Activated CD4-positive, CD25-positive, alpha-beta regulatory T cell treated with anti-CD3 and anti-CD28 coated beads, Interleukin-2, amount 50 U/mL, for 72 hours (primary cell): ENCODE data around the gene PSMA6.
"Not testable (repeated sequence)": the region's sequence is repeated elsewhere in the genome, so short reads cannot be mapped to it uniquely, and the experiment has no call there.

ENCODE experiments used
- DNase-seq: peaks from one replicate; pipeline ENCODE4 v3.0.0; 2021

Gene PSMA6

DNA sequence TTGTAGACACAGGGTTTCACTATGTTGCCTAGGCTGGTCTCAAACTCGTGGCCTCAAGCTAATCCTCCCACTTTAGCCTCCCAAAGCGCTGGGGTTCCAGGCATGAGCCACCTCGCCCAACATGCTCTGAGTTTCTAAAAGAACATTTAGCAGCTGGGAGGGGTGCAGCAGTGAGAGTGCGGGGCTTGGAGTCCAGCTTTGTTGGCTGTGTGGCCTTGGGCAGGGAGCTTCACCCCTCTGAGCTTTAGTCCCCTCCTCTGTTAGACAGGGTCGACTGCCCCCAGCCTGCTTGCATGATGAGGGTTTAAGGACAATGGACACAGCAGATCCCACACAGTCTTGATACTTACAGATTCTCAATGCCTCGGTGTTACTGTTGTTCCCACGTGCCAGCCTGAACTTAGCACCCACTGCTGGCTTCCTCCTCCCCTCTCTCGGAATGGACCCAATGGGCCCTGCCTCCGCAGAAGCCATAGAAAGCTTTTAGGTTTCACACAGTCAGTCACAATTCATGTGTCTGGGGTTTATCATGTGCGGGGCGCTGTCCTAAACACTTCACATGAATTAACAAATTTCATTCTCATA is 54.6 kb downstream of the PSMA6 start:
- no peak for DNase-seq

DNA sequence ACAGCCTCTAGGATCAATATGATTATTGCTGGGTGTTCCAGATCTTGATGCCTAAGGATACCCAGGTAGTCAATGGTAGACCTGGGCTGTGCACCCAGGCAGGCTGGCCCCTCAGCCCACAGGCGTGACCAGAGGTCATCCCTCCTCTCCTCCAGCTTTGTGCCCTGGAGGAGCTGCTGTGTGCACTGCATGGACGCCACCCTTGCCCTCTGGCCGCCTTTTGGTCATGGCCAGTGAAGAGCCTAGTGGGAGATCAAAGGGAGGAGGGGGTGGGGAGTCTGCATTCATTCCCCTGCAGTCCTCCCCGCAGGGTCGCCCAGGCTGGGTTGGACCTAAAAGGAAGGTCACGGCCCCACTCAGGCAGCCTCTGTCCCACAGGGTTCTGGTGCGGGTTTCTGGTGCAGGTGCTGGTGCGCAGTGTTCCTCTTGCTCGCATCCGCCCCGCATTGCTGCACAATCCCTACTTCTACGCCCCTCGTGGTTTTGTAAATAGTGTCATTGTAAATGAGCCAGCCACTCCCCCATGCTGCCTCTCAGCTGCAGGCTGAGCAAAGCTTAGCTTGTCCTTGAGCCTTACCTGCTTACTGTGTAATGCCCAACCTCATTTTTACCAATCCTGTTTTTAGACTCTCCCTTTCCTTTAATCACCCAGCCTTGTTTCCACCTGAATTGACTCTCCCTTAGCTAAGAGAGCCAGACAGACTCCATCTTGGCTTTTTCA is 55.3 kb downstream of the PSMA6 start:
- no peak for DNase-seq

DNA sequence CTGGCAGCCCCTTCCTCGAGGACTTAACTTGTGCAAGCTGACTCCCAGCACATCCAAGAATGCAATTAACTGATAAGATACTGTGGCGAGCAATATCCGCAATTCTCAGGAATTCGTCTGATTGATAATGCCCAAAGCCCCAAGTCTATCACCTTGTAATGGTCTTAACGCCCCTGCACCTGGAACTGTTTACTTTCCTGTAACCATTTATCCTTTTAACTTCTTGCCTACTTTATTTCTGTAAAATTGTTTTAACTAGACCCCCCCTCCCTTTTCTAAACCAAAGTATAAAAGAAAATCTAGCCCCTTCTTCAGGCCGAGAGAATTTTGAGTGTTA is 55.8 kb downstream of the PSMA6 start:
- DNase-seq: not testable (repeated sequence)

DNA sequence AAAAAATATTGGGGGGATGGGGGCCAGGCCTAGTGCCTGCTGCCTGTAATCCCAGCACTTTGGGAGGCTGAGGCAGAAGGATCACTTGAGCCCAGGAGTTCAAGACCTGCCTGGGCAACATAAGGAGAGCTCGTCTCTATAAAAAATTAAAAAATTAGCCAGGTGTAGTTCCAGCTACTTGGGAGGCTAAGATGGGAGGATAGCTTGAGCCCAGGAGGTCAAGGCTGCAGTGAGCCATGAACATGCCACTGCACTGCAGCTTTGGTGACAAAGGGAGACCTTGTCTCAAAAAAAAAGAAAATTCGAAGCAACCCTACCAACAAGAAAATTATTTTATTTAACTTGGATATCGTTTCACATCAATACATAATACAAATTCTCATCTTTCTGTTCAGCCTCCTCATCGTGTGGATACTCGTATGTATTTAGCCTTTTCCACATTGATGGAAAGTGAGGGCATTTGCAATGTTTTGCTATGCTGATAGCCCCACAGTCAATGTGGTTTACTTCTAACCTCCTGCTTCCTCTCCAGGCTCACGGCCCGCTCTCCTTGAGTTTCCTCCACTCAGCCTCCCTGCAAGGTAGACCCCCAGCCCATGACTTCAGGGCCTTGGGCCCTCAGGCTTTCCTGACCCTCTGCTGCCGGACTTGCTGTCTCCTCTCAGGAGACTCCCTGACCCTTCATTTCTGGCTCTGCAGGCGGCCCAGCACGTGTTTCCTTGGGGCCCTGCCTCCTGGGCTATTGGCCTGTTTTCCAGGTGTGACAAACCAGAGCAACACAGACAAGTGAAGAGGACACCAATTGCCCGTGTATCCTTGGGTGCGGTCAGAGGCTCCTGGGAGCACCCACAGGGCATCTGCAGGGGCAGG is 57.5 kb downstream of the PSMA6 start:
- DNase-seq: no peak

DNA sequence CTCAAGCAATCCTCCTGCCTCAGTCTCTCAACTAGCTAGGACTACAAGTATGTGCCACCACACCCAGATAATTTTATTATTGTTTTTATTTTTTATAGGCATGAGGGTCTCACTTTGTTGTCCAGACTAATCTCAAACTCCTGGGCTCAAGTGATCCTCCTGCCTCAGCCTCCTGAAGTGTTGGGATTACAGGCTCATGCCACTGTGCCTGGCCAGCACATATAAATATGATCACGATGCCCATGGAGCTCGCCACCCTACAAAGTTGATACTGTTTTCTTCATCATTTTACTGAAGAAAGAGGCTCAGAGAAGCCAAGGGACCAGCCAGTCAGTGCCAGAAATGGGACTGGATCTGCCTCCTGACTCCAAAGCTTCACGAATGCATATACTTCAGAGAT is 59.3 kb downstream of the PSMA6 start:
- DNase-seq: no peak

DNA sequence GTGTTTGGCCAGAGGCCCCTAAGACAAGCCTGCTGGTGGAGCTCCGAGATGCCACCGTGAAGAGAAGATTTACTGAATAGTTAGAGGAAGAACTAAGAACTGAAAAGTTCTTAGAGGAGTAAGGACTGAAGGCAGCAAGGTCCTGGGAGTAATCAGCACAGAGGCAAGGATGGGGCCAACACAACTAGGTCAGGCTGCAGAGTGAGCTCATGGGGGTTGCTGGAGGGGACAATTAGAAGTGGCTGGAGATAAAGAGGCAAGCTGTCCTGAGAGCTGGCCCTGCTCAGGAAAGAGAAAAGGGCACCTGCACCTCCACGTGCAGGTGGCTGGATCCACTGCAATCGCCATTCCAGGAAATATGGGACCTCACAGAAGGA is 59.7 kb downstream of the PSMA6 start:
- no peak for DNase-seq

DNA sequence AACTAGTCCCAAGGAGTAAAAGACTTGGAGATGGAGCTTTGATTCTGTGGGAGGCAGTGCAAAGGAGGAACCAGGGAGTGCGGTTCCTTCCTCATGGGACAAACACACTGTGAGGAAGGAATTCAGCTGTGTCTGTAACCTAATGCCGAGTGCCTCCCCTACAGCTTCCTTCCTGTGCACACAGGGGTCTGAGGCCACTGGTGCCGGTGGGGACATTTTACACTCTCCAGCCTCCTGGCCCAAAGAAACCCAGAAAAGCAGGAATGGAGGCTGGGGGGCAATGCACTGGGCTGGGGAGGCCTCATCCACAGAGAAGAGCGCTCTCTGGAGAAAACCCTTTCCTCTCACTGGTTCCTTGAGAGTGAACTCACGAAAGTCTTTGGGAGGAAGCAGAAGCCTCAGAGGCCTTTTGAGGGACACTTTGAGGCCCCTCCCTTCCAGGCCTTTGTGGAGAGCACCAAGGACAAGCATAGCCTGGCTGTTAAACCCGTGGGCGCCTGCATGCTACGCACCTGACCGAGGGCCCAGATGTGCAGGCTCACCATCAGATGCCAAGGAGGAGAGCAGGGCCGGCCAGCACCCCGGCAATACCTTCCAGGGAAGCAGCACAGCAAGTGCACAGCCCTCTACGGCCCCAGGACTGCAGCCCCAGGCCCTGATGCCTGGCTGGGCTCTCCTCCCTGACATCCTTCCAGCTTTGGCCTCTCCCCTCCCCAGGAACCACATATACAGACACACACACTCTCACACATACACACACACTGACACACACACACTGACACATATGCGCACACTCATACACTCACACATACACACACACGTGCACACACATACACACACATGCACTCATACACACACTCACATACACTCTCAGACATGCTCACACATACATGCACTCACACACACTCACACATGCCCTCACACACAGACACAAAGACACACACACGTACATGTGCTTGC is 60.4 kb downstream of the PSMA6 start:
- no peak for DNase-seq

DNA sequence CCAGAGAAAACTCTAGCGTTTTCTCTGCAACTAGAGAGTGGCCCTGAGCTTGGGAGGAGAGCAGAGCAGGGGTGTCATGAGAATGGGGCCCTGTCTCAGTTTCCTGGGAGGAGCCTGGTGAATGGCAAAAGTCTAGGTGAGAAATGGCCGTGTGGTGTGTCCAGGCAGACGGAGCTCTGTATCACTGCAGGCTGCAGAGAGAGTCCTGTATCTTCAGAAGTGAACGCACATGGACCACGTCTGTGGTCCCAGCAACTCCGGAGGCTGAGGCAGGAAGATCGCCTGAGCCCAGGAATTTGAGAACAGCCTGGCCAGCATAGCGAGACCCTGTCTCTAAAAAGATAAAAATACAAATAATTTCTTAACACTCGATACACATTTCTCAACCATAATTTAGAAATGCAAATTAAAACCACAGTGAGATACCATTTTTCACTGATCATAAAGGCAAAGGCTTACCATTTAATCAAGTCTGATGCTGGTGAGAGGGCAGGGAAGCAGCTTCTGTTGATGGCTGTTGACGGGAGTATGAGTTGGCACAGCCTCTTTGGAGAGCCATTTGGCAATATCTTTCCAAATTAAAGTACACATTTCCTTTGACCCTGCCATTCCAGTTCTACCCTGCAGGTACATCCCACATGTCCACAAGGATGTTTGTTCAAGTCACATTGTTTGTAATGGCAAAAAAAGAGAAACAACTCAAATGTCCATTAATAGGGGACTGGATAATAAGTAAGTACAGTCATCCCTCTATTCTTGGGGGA is 61.4 kb downstream of the PSMA6 start:
- no peak for DNase-seq

DNA sequence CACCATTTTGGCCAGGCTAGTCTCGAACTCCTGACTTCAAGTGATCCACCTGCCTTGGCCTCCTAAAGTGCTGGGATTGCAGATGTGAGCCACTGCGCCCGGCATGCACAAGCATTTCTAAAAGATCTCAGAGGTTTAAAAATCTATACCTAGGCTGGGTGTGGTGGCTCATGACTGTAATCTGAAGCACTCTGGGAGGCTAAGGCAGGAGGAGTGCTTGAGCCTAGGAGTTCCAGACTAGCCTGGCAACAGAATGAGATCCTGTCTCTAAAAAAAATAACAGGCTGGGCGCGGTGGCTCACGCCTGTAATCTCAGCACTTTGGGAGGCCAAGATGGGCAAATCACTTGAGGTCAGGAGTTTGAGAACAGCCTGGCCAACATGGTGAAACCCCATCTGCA is 63.1 kb downstream of the PSMA6 start:
- not testable (repeated sequence) for DNase-seq

DNA sequence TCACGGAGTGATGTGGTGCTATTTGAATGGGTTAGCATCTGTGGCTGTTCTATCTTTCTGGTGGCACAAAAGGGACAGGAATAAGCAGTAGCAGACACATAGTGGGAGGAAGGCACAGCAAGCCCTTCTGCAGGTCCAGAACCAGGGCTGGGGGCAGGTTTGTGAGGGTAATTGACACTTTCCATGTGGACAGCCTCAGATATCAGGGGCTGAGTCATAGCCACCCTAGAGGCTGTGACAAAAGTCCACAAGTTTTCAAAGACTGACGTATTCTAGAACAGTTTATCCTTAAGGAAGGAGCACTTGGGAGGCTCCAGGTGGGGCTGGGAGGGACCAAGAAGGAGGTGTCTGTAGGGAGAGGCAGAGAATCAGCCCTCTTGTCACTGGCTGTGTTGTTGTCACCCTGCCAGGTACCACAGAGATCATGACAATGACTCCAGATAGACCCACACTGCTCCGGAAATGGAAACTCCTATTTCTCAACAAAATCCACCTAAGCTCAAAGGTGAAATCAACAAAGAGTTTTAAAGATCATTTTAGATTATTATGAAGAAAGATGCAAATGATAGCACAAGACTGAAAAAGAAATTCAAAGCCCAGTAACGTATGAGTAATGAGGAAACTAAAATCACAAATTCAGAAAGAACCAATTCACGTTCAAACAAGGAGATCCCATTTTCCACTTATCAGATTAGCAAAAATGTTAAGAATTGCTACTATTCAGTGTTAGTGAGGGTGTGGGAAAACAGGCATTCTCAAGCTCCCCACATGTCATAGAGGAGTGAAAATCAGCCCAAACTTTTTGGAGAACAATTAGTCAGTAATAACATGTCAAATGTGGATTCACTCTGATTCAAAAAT is 64.0 kb downstream of the PSMA6 start:
- no peak for DNase-seq

DNA sequence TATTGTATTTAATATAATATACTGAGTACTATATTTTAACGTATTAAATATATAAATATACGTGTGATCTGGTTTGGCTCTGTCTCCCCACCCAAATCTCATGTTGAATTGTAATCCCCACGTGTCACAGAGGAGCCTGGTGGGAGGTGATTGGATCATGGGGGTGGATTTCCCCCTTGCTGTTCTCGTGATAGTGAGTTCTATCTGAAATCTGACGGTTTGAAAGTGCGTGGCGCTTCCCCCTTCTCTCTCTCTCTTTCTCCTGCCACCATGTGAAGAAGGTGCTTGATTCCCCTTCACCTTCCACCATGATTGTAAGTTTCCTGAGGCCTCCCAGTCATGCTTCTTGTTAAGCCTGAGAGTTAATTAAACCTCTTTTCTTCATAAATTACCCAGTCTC is 67.5 kb downstream of the PSMA6 start:
- DNase-seq: not testable (repeated sequence)

DNA sequence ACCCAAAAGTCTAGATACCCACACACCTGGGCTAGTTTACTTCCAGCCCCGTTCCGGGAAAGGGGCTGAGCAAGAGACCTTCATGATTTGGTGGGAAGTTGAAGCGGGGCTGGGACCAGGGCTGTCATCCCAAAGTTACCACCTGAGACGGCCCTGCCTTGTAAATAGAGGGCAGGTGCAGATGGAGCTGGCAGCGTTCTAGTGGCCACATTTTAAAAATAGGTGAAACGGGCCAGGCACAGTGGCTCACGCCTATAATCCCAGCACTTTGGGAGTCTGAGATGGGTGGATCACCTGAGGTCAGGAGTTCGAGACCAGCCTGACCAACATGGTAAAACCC is 68.9 kb downstream of the PSMA6 start:
- DNase-seq: no peak

DNA sequence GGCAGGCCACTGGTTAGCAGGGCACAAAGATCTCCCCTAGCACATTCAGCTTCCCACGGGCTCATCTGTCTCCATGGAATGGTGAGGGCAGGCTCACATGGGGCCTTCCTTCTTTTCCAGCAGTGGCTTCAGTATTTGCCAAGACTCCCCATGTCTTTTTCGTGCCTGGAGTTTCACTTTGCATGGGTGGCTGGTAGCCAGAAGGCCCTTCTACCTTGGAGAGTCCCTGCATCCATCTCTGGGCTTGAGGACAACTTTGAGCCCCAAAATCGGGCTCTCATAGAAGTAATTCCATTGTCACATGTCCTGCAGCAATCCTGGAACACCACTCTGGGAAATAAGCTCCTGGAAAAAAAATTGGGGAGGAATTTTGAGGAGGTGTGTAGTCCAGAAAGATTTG is 70.3 kb downstream of the PSMA6 start:
- DNase-seq: no peak

DNA sequence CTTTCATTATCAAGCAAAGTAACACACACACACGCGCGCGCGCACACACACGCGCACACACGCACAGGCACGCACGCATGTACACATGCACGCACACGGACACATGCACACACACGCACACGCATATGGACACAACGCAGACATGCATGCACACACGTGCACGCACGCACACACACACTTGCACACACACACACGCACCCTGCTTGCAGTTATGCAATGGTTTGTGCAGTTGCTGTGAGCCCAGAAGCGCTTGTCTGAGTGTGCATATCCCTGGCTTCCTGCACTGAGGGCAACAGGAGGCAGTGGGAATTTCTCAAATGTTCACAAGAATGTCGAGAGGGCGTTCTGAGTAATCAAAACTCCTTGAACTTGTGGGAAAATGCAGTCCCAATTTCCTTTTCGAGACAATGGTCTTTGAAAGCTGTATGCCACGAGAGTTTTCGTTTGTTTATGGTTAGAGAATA is 70.8 kb downstream of the PSMA6 start:
- no peak for DNase-seq

DNA sequence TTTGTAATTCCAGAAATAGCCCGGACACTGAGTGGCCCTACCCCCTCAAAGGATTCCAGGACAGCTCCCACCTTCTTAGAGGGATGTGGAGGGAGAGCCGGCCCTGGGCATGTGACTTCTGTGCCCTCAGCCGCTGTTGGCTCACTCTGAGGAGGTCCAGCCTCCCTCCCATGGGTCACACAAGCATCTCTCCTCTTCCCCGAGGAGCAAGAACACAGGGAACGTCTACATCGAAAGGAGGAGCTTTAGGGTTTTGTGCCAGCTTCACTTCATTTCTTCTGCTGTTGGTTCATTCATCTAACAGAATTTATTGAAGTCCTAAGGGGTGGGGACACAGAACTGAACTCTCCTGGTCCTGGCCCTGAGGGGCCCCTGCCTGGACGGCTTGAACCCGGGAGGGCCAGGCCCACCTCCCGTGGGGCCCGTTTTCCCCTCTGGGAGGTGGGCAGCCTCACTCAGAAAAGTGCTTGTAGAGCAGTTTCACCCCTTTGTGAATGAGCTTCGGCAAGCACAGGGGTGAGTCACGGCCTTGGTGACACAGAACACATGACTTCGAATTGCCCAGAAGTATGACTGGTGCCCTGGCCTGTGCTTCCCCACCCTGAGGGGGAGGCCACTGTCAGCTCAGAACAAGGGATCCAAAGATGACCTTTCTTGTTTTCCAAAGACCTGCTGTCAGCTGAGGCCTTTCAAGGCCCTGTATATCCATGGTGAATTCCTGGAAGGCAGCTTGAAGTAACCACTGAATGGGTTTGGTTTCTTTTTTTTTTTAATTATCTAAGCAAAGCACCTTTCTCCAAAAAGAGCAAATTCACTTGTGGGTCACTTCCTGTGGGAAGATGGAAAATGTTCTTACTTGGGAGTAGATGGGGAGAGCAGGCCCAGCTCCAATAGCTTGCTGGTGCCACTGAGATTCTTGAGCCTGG is 73.2 kb downstream of the PSMA6 start:
- peak; percentile 74 for DNase-seq

DNA sequence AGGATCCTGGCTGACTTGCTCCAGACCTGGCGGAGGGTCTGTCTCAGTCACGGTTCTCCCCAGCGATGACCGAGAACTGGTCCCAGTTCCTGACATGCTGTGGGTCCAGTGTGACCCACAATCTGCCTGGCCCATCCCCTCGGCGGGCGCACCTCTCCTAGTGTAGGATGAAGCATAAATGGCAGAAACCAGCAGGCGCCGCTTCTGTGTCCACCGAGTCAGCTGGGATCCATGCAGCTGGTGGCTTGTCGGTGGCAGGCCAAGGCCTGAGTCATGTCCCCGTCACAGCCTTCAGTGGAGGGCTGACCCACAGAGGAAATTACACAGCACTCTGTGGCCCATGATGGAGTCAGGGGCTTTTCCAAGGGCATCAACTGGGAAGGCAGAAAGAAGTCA is 73.9 kb downstream of the PSMA6 start:
- peak; percentile 59 for DNase-seq

DNA sequence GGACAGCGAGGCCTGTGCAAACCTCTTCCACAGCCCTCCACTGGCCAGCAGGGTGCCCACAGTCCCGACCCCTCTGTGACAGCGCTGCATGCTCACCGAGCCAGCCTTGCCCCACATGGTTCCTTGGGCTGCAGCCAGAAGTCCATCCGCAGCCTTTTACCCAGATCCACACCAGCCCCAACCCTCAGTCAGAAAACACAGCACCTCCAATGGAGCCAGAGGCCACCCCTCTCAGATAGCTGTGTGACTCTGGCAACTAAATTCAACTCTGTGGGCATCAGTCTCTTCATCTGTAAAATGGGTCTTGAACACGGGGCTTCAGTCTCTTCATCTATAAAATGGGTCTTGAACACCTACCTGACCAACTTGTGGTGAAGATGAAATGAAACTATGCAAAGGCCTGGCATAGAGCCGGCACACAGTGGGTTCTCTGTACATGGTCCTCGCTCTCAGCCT is 74.4 kb downstream of the PSMA6 start:
- DNase-seq: no peak

DNA sequence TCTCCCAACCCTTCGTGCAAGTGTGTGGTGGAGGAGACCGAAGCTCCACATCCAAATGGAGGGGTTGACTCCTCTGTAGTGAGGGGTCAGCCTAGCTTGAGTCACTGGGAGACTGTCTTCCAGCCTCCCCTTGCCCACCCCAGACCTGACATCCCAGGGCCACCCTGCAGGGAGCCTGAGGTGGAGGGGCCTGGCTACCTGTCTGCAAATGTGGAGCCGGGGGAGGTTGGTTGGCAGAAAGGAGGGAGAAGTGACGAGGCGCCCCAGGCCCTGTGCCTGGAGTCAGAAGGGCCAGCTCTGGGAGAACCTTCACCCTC is 74.8 kb downstream of the PSMA6 start:
- DNase-seq: no peak
